Right lobe of liver (tissue), 4 donors: Measurements from ENCODE around the gene GCNT4.

Source experiments
- CTCF ChIP-seq, 4 donors: fragments of 200-600 bp in 3 of 4; fragments of 450-650 bp in 1 of 4; IDR thresholded peaks; one replicate each; pipeline versions ENCODE4 v1.5.1 to v1.8.0; 2016 to 2022; ENCODE audit warnings: antibody characterized with exemption in 4 of 4, mild to moderate bottlenecking in 2 of 4
- POLR2A ChIP-seq: fragments of 450-650 bp; IDR thresholded peaks from one replicate; pipeline ENCODE4 v1.6.1; 2017; ENCODE audit warnings: antibody characterized with exemption, mild to moderate bottlenecking
- donor health status: DM: no; HTN: no; CAD: no.
- donor health status: DM: no; HTN: no; CAD: no.
- donor health status: DM: no; HTN: yes; CAD: no.

- TF ChIP-seq CTCF (IDR thresholded peaks at IDR 0.05) (no peak), POLR2A (no peak)
These were observed 39.2 kb upstream of the GCNT4 start for GRCh38 chr5:75091597-75091996.
